Testis (tissue), 3 donors: Measurements from ENCODE around the gene SLC16A3. TPM values are rescaled to one million over a fixed set of nuclear protein-coding genes. Genes with fewer than 3 reads are reported as not detected.

Experiments
- DNase-seq: peaks from one replicate; pipeline ENCODE4 v3.0.0-alpha.2; 2019
- H3K27ac ChIP-seq, 2 donors: fragments of 200-600 bp; sonication (generic); one replicate each; pipeline ENCODE4 v1.5.1; 2019
- H3K27me3 ChIP-seq: fragments of 200-600 bp; sonication (generic); one replicate; pipeline ENCODE4 v1.5.1; 2019
- H3K36me3 ChIP-seq: fragments of 200-600 bp; sonication (generic); one replicate; pipeline ENCODE4 v1.5.1; 2017; ENCODE audit warnings: low read depth; ENCODE audit errors: missing control alignments
- H3K4me1 ChIP-seq: fragments of 200-600 bp; sonication (generic); one replicate; pipeline ENCODE4 v1.5.1; 2019
- H3K4me3 ChIP-seq, 2 donors: fragments of 200-600 bp; sonication (generic); one replicate each; pipeline ENCODE4 v1.5.1; 2017 to 2019
- H3K9me3 ChIP-seq: fragments of 200-600 bp; sonication (generic); one replicate; pipeline ENCODE4 v1.5.1; 2017
- CTCF ChIP-seq, 3 experiments: fragments of 450-650 bp in 2 of 3; fragments of 200-600 bp in 1 of 3; sonication (generic) in 1 of 3; IDR thresholded peaks; one replicate each; pipeline ENCODE4 v1.5.1; 2016 to 2019; ENCODE audit warnings: antibody characterized with exemption in 3 of 3, mild to moderate bottlenecking in 2 of 3, moderate library complexity in 1 of 3
- POLR2A ChIP-seq: fragments of 450-650 bp; IDR thresholded peaks from one replicate; pipeline ENCODE4 v1.6.1; 2017; ENCODE audit warnings: antibody characterized with exemption, mild to moderate bottlenecking, moderate library complexity
- WGBS, 2 donors: methylation state at CpG; one replicate each; pipeline ENCODE4 v1.1.5; 2018; 5-methylcytosine and 5-hydroxymethylcytosine counted together
- intact Hi-C: fragments of 100-400 bp; cut with DNase I; formaldehyde crosslinking; loops from one replicate; pipeline ENCODE4 v1.15.1; 2023; ENCODE audit warnings: low total_unique reads
- polyA plus RNA-seq: library from polyadenylated mRNA; stranded (reverse); fragments of 350-450 nt; fragmentation: Illumina TruSeq; extraction: RNeasy Lipid Tissue Mini Kit (QIAGEN cat#74804); gene quantifications from one replicate; pipeline ENCODE4 v1.2.3, GENCODE V29; 2014; ENCODE audit warnings: low read depth, low replicate concordance; ENCODE audit not compliant: insufficient read depth
- total RNA-seq, 2 donors: library from RNA; depleted of rRNA; stranded (reverse); fragments of >200 nt; gene quantifications; one replicate each; pipeline ENCODE4 v1.2.3, GENCODE V29; 2016

The SLC16A3 gene
- total and polyA plus RNA-seq, 3 donors from 2014 or later, result 67.7 to 71.4 (median 70.6) TPM

GRCh38 chr17:82230609-82231311 lies 1.9 kb downstream of the SLC16A3 start:
- 8% methylated on average over 69 of the region's 76 CpGs; no CpG with 5 or more reads in 1 of the 2 donors for WGBS, 2 donors
- intact Hi-C loops, result no loop called here
- TF ChIP-seq POLR2A (no peak), CTCF (IDR thresholded peaks at IDR 0.05) (peak; percentile 58 to 79 (median 69))
- no peaks in the 10 kb centered on the region for H3K27me3 ChIP-seq
- H3K27ac ChIP-seq, result peak overlapping the region; percentile 90 to 94
- no peaks in the 10 kb centered on the region for H3K36me3 ChIP-seq
- peak; percentile 92 for DNase-seq
- H3K9me3 ChIP-seq, result no peaks in the 10 kb centered on the region
- peaks cover 57% of the 10 kb centered on the region for H3K4me1 ChIP-seq
- peak overlapping the region; percentile 53 to 77 for H3K4me3 ChIP-seq

GRCh38 chr17:82231312-82231561 lies 2.4 kb downstream of the SLC16A3 start:
- Histone ChIP-seq H3K27me3 (no peaks in the 10 kb centered on the region), H3K4me3 (peak overlapping the region; percentile 53 to 77), H3K27ac (peak overlapping the region; percentile 90 to 94), H3K36me3 (no peaks in the 10 kb centered on the region), H3K9me3 (no peaks in the 10 kb centered on the region), H3K4me1 (peaks cover 62% of the 10 kb centered on the region)
- intact Hi-C loops, result no loop called here
- no peak for TF ChIP-seq CTCF (IDR thresholded peaks at IDR 0.05)
- TF ChIP-seq POLR2A, result no peak
- WGBS, 2 donors, result 0% methylated on average over 18 of the region's 18 CpGs; no CpG with 5 or more reads in 1 of the 2 donors
- DNase-seq, result no peak

- WGBS, 2 donors, result 0 to 10% methylated on average over 3 to 26 of the region's 42 CpGs
- DNase-seq, result peak; percentile 76
- TF ChIP-seq CTCF (IDR thresholded peaks at IDR 0.05), result no peak
- no peak for TF ChIP-seq POLR2A
- intact Hi-C loops, result no loop called here
- H3K9me3 ChIP-seq, result no peaks in the 10 kb centered on the region
- H3K27me3 ChIP-seq, result no peaks in the 10 kb centered on the region
- H3K4me1 ChIP-seq, result peaks cover 67% of the 10 kb centered on the region
- H3K36me3 ChIP-seq, result no peaks in the 10 kb centered on the region
- peak overlapping the region; percentile 90 to 94 for H3K27ac ChIP-seq
- H3K4me3 ChIP-seq, result peak overlapping the region; percentile 53 to 77
Measured at GRCh38 chr17:82231562-82232321, 2.9 kb downstream of the SLC16A3 start.

GRCh38 chr17:82232322-82232820 lies 3.5 kb downstream of the SLC16A3 start:
- H3K27ac ChIP-seq, result peak overlapping the region; percentile 90 to 94
- H3K9me3 ChIP-seq, result no peaks in the 10 kb centered on the region
- intact Hi-C loops, result no loop called here
- H3K36me3 ChIP-seq, result no peaks in the 10 kb centered on the region
- peak overlapping the region in 1 of 2 donors; percentile 77 for H3K4me3 ChIP-seq
- H3K27me3 ChIP-seq, result no peaks in the 10 kb centered on the region
- 90% methylated on average over 17 of the region's 21 CpGs; no CpG with 5 or more reads in 1 of the 2 donors for WGBS, 2 donors
- H3K4me1 ChIP-seq, result peaks cover 67% of the 10 kb centered on the region
- no peak for TF ChIP-seq POLR2A
- TF ChIP-seq CTCF (IDR thresholded peaks at IDR 0.05), result no peak
- DNase-seq, result no peak
